HEK293 (cell line): ENCODE data around the gene SLC1A7.

Source experiments
- CTCF ChIA-PET: fragments of 350-600 bp; formaldehyde crosslinking; extraction: SDS; loops from one replicate; lab custom pipeline; 2021; ENCODE audit warnings: antibody characterized with exemption; lab: Yijun Ruan, JAX
- POLR2A ChIA-PET: fragments of 300-600 bp; formaldehyde crosslinking; extraction: SDS; loops from one replicate; lab custom pipeline; 2020; ENCODE audit warnings: antibody characterized with exemption, inconsistent platforms; lab: Yijun Ruan, JAX
- H3K27ac ChIP-seq: fragments of 200-500 bp; sonication (Bioruptor generic); 2 replicates; pipeline ENCODE4 v1.5.1; 2014; ENCODE audit warnings: low read depth, low read length, control low read depth, inconsistent platforms; ENCODE audit errors: extremely low read depth
- H3K36me3 ChIP-seq, 2 experiments: fragments of 200-500 bp in 1 of 2; sonication (Bioruptor generic) in 1 of 2; 1 replicate in 1 of 2; 2 replicates in 1 of 2; pipeline ENCODE4 v1.5.1; 2014 to 2017; ENCODE audit warnings: inconsistent platforms in 2 of 2, low read length in 2 of 2; ENCODE audit not compliant: control insufficient read depth in 2 of 2, insufficient read depth in 1 of 2
- H3K4me1 ChIP-seq: fragments of 200-500 bp; sonication (Bioruptor generic); 2 replicates; pipeline ENCODE4 v1.5.1; 2014; ENCODE audit warnings: mild to moderate bottlenecking, low read length, inconsistent platforms; ENCODE audit not compliant: control insufficient read depth, insufficient read depth
- H3K4me3 ChIP-seq: 2 replicates; pipeline ENCODE4 v1.5.1; 2011; ENCODE audit warnings: low read depth, mild to moderate bottlenecking, control low read depth, low read length, moderate library complexity
- H3K9me3 ChIP-seq: fragments of 200-500 bp; sonication (Bioruptor generic); 2 replicates; pipeline ENCODE4 v1.5.1; 2014; ENCODE audit warnings: low read depth, low read length, inconsistent platforms; ENCODE audit not compliant: control insufficient read depth, insufficient read depth
- ATF2 ChIP-seq: fragments of 450-650 bp; formaldehyde crosslinking; IDR thresholded peaks from 2 replicates; pipeline ENCODE4 v1.5.1; 2016; ENCODE audit warnings: missing biosample characterization, missing genetic modification characterization, low read depth
- BCL11B ChIP-seq: fragments of 450-650 bp; formaldehyde crosslinking; IDR thresholded peaks from 2 replicates; pipeline ENCODE4 v1.5.1; 2016; ENCODE audit warnings: low read depth, missing biosample characterization, missing genetic modification characterization
- FEZF1 ChIP-seq: fragments of 450-650 bp; formaldehyde crosslinking; IDR thresholded peaks from 2 replicates; pipeline ENCODE4 v1.5.1; 2016; ENCODE audit warnings: missing biosample characterization, missing genetic modification characterization
- GLIS1 ChIP-seq: fragments of 450-650 bp; formaldehyde crosslinking; IDR thresholded peaks from 2 replicates; pipeline ENCODE4 v1.5.1; 2016; ENCODE audit warnings: missing biosample characterization, missing genetic modification characterization
- IKZF3 ChIP-seq: fragments of 450-650 bp; IDR thresholded peaks from 2 replicates; pipeline ENCODE4 v1.5.0; 2018; ENCODE audit warnings: missing biosample characterization, mild to moderate bottlenecking, missing genetic modification characterization, moderate library complexity
- INSM2 ChIP-seq: fragments of 450-650 bp; formaldehyde crosslinking; IDR thresholded peaks from 2 replicates; pipeline ENCODE4 v1.5.1; 2016; ENCODE audit warnings: missing biosample characterization, missing genetic modification characterization
- KLF1 ChIP-seq: fragments of 450-650 bp; formaldehyde crosslinking; IDR thresholded peaks from 2 replicates; pipeline ENCODE4 v1.5.1; 2016; ENCODE audit warnings: missing biosample characterization, missing genetic modification characterization
- KLF16 ChIP-seq: fragments of 450-650 bp; formaldehyde crosslinking; IDR thresholded peaks from 2 replicates; pipeline ENCODE4 v1.5.1; 2017; ENCODE audit warnings: missing biosample characterization, missing genetic modification characterization
- KLF17 ChIP-seq: fragments of 450-650 bp; formaldehyde crosslinking; IDR thresholded peaks from 2 replicates; pipeline ENCODE4 v1.5.1; 2016; ENCODE audit warnings: missing biosample characterization, missing genetic modification characterization
- KLF7 ChIP-seq: fragments of 450-650 bp; formaldehyde crosslinking; IDR thresholded peaks from 2 replicates; pipeline ENCODE4 v1.5.1; 2016; ENCODE audit warnings: missing biosample characterization, missing genetic modification characterization, borderline replicate concordance
- OSR2 ChIP-seq: fragments of 450-650 bp; formaldehyde crosslinking; IDR thresholded peaks from 2 replicates; pipeline ENCODE4 v1.5.1; 2016; ENCODE audit warnings: missing biosample characterization, missing genetic modification characterization
- RBAK ChIP-seq: fragments of 450-650 bp; formaldehyde crosslinking; IDR thresholded peaks from 2 replicates; pipeline ENCODE4 v1.5.1; 2016; ENCODE audit warnings: missing biosample characterization, missing genetic modification characterization
- SALL2 ChIP-seq: fragments of 450-650 bp; formaldehyde crosslinking; IDR thresholded peaks from 2 replicates; pipeline ENCODE4 v1.5.0; 2017; ENCODE audit warnings: missing biosample characterization, mild to moderate bottlenecking, missing genetic modification characterization, borderline replicate concordance
- SP2 ChIP-seq: fragments of 450-650 bp; formaldehyde crosslinking; IDR thresholded peaks from 2 replicates; pipeline ENCODE4 v1.5.1; 2016; ENCODE audit warnings: missing biosample characterization, missing genetic modification characterization
- SP7 ChIP-seq: fragments of 450-650 bp; formaldehyde crosslinking; IDR thresholded peaks from 2 replicates; pipeline ENCODE4 v1.5.1; 2016; ENCODE audit warnings: missing biosample characterization, missing genetic modification characterization
- TRIM28 ChIP-seq: IDR thresholded peaks from 2 replicates; pipeline ENCODE4 v1.6.1; 2011; ENCODE audit warnings: low read length, control low read depth, borderline replicate concordance
- ZBTB6 ChIP-seq: fragments of 450-650 bp; formaldehyde crosslinking; IDR thresholded peaks from 2 replicates; pipeline ENCODE4 v1.5.1; 2017; ENCODE audit warnings: missing biosample characterization, missing genetic modification characterization
- ZBTB7A ChIP-seq: fragments of 450-650 bp; formaldehyde crosslinking; IDR thresholded peaks from 2 replicates; pipeline ENCODE4 v1.5.1; 2016; ENCODE audit warnings: low read depth, missing biosample characterization, missing genetic modification characterization
- ZIC2 ChIP-seq: fragments of 450-650 bp; formaldehyde crosslinking; IDR thresholded peaks from 2 replicates; pipeline ENCODE4 v1.5.1; 2016; ENCODE audit warnings: missing biosample characterization, missing genetic modification characterization
- ZNF132 ChIP-seq: fragments of 450-650 bp; formaldehyde crosslinking; IDR thresholded peaks from 2 replicates; pipeline ENCODE4 v1.5.1; 2017; ENCODE audit warnings: missing biosample characterization, missing genetic modification characterization, borderline replicate concordance
- ZNF133 ChIP-seq: fragments of 450-650 bp; formaldehyde crosslinking; IDR thresholded peaks from 2 replicates; pipeline ENCODE4 v1.5.1; 2016; ENCODE audit warnings: missing biosample characterization, missing genetic modification characterization
- ZNF184 ChIP-seq: fragments of 450-650 bp; IDR thresholded peaks from 2 replicates; pipeline ENCODE4 v1.5.1; 2018; ENCODE audit warnings: missing biosample characterization, mild to moderate bottlenecking, missing genetic modification characterization
- ZNF37A ChIP-seq: fragments of 450-650 bp; IDR thresholded peaks from 2 replicates; pipeline ENCODE4 v1.5.1; 2018; ENCODE audit warnings: missing biosample characterization, missing genetic modification characterization
- ZNF433 ChIP-seq: fragments of 450-650 bp; formaldehyde crosslinking; IDR thresholded peaks from 2 replicates; pipeline ENCODE4 v1.5.1; 2016; ENCODE audit warnings: missing biosample characterization, missing genetic modification characterization, low read depth
- ZNF473 ChIP-seq: fragments of 450-650 bp; formaldehyde crosslinking; IDR thresholded peaks from 2 replicates; pipeline ENCODE4 v1.5.1; 2017; ENCODE audit warnings: missing biosample characterization, missing genetic modification characterization
- ZNF600 ChIP-seq: fragments of 450-650 bp; formaldehyde crosslinking; IDR thresholded peaks from 2 replicates; pipeline ENCODE4 v1.5.1; 2016; ENCODE audit warnings: missing biosample characterization, missing genetic modification characterization
- ZNF629 ChIP-seq: fragments of 450-650 bp; formaldehyde crosslinking; IDR thresholded peaks from 2 replicates; pipeline ENCODE4 v1.5.1; 2017; ENCODE audit warnings: missing biosample characterization, missing genetic modification characterization
- ZNF785 ChIP-seq: fragments of 450-650 bp; formaldehyde crosslinking; IDR thresholded peaks from 2 replicates; pipeline ENCODE4 v1.5.1; 2016; ENCODE audit warnings: missing biosample characterization, missing genetic modification characterization
- ZNF837 ChIP-seq: fragments of 450-650 bp; formaldehyde crosslinking; IDR thresholded peaks from 2 replicates; pipeline ENCODE4 v1.5.1; 2016; ENCODE audit warnings: missing biosample characterization, missing genetic modification characterization
- ZXDB ChIP-seq: fragments of 450-650 bp; formaldehyde crosslinking; IDR thresholded peaks from 2 replicates; pipeline ENCODE4 v1.5.1; 2016; ENCODE audit warnings: missing biosample characterization, missing genetic modification characterization

The SLC1A7 gene

GRCh38 chr1:53047737-53048736 lies 94.4 kb downstream of the SLC1A7 start:
- H3K4me3 ChIP-seq = no peak overlapping the region
- TF ChIP-seq ZNF629 (tag by site-specific recombination) (peak; percentile 52), KLF16 (tag by site-specific recombination) (no peak), ZXDB (peak; percentile 40; the same call in 1 of the 2 replicates), KLF7 (tag by site-specific recombination) (no peak), SP7 (peak; percentile 39; the same call in 1 of the 2 replicates), SP2 (tag by site-specific recombination) (no peak), SALL2 (tag by site-specific recombination) (no peak), INSM2 (tag by site-specific recombination) (peak; percentile 17; the same call in 1 of the 2 replicates), ZBTB7A (tag by site-specific recombination) (no peak), OSR2 (tag by site-specific recombination) (peak; percentile 48; the same call in 1 of the 2 replicates), IKZF3 (tag by site-specific recombination) (0 out of 2 replicates have a peak, but pooled peaks have one; percentile 46), ZBTB6 (tag by site-specific recombination) (peak; percentile 91), KLF17 (0 out of 2 replicates have a peak, but pooled peaks have one; percentile 13), ZNF37A (tag by site-specific recombination) (no peak), ZNF184 (0 out of 2 replicates have a peak, but pooled peaks have one; percentile 28), ZNF600 (tag by site-specific recombination) (peak; percentile 33; the same call in 1 of the 2 replicates), TRIM28 (peak; percentile 66), ZNF433 (tag by site-specific recombination) (no peak)
- H3K27ac ChIP-seq = peak overlapping the region; percentile 7; the same call in 1 of the 2 replicates
- POLR2A ChIA-PET = no interaction called here
- CTCF ChIA-PET = interaction anchor here (0.7 kb wide), 1 partner anchor 144 kb away, joined by 3 read pairs; no protein-coding TSS in a partner anchor
- peaks cover 0 to 8% of the 10 kb centered on the region in 2 experiments; a peak in 1 of 3 replicates for H3K36me3 ChIP-seq
- H3K4me1 ChIP-seq = peaks cover 12% of the 10 kb centered on the region
- H3K9me3 ChIP-seq = no peaks in the 10 kb centered on the region

GRCh38 chr1:53046930-53047329 lies 95.5 kb downstream of the SLC1A7 start:
- Histone ChIP-seq H3K9me3 (no peaks in the 10 kb centered on the region), H3K36me3 (peaks cover 0 to 8% of the 10 kb centered on the region in 2 experiments; a peak in 1 of 3 replicates), H3K4me3 (no peak overlapping the region), H3K27ac (peak overlapping the region; percentile 3; the same call in 1 of the 2 replicates), H3K4me1 (peaks cover 12% of the 10 kb centered on the region)
- POLR2A ChIA-PET = interaction anchor here (1.1 kb wide), 2 partner anchors 13 to 40 kb away, joined by 3 to 4 read pairs; no protein-coding TSS in a partner anchor
- CTCF ChIA-PET = interaction anchor here (0.7 kb wide), 1 partner anchor 139 kb away, joined by 4 read pairs; no protein-coding TSS in a partner anchor
- peak; percentile 44; the same call in 1 of the 2 replicates for TF ChIP-seq ZNF629 (tag by site-specific recombination)
- TF ChIP-seq ATF2 (tag by site-specific recombination) = no peak
- TF ChIP-seq ZIC2 (tag by site-specific recombination) = peak; percentile 83
- no peak for TF ChIP-seq BCL11B (tag by site-specific recombination)
- TF ChIP-seq ZNF837 (tag by site-specific recombination) = no peak
- no peak for TF ChIP-seq ZXDB
- TF ChIP-seq ZNF473 = no peak
- peak; percentile 60 for TF ChIP-seq FEZF1 (tag by site-specific recombination)
- no peak for TF ChIP-seq ZNF785 (tag by site-specific recombination)
- peak; percentile 58; the same call in 1 of the 2 replicates for TF ChIP-seq ZNF600 (tag by site-specific recombination)
- TF ChIP-seq KLF1 (tag by site-specific recombination) = no peak
- TF ChIP-seq ZNF133 (tag by site-specific recombination) = no peak
- TF ChIP-seq ZNF132 (tag by site-specific recombination) = no peak
- TF ChIP-seq RBAK (tag by site-specific recombination) = no peak
- 0 out of 2 replicates have a peak, but pooled peaks have one; percentile 24 for TF ChIP-seq GLIS1 (tag by site-specific recombination)
